Measurements from ENCODE around the gene EZH2. TPM values are rescaled to one million over a fixed set of nuclear protein-coding genes. Genes with fewer than 3 reads are reported as not detected.

EZH2 gene
- total RNA-seq, 4 donors from 2014 or later = 9.5 to 16.3 (median 11.3) TPM

DNA sequence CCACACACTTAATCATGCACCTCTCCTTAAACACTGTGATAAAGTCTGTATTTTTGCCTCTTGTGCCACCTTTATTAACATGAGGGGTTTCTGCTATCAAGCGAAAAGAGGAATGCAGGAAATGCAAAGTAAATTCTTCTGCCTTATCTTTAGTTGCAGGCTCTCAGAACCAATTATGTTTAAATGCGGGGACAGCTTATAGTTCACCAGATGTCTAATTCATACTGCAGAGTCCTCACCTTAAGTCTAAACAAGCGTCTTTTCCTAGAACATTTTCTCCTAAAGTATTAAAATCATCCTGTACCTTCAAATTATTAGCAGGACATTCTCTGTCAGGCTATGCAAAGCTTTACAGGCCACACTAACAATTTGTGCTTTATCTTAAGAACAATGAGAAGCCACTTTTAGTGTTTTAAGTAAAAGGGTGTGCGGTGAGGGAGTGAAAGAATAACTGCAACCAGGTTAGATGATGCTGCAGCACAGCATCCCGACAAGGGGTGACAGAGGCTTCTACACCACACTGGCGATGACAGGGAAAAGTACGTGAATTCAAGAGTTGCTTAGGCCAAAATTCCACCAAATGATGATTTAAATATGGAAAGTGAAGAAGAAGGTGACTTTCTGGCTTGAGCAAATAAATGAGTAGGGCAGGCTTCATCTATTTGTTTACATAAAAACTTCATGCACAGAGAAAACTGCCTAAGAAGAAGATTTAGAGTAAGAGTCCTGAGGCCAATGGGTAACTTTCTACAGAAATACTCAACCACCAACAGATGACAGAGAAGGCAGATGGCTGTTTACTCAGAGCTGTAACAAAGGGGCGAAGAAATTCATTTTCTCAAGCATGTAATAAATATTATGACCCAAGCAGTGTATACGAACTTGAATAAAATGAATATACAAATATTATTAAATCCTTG is 36.0 kb downstream of the EZH2 start:
- 91% methylated on average over 9 of the region's 9 CpGs for WGBS, 2 donors
- DNase-seq (ENCODE audit: low spot score in 2 of 2) = no peak
- intact Hi-C loops (cut with DNase I; ENCODE audit: low total_unique reads) = no loop called here
- H3K4me3 ChIP-seq (ENCODE audit: low read depth, poor library complexity, severe bottlenecking) = no peak overlapping the region
- no peak for TF ChIP-seq POLR2A (IDR thresholded peaks at IDR 0.05)

DNA sequence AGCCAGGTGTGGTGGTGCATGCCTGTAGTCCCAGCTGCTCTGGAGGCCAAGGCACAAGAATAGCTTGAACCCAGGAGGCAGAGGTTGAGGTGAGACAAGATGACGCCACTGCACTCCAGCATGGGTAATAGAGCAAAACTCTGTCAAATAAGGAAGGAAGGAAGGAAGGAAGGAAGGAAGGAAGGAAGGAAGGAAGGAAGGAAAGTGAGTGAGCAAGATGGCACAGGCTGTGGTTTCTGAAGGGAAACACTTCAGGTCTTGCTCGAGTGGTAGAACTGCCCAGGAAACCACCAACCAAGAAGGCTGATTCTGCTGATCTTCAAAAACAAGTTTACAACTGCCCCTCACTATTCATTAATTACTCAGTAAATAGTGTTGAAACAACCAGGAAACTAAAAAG is 45.2 kb downstream of the EZH2 start:
- no peak for TF ChIP-seq POLR2A (IDR thresholded peaks at IDR 0.05)
- TF ChIP-seq, protein P1, sequence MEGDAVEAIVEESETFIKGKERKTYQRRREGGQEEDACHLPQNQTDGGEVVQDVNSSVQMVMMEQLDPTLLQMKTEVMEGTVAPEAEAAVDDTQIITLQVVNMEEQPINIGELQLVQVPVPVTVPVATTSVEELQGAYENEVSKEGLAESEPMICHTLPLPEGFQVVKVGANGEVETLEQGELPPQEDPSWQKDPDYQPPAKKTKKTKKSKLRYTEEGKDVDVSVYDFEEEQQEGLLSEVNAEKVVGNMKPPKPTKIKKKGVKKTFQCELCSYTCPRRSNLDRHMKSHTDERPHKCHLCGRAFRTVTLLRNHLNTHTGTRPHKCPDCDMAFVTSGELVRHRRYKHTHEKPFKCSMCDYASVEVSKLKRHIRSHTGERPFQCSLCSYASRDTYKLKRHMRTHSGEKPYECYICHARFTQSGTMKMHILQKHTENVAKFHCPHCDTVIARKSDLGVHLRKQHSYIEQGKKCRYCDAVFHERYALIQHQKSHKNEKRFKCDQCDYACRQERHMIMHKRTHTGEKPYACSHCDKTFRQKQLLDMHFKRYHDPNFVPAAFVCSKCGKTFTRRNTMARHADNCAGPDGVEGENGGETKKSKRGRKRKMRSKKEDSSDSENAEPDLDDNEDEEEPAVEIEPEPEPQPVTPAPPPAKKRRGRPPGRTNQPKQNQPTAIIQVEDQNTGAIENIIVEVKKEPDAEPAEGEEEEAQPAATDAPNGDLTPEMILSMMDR (IDR thresholded peaks at IDR 0.05) = no peak
- intact Hi-C loops (cut with DNase I; ENCODE audit: low total_unique reads) = no loop called here
- DNase-seq (ENCODE audit: low spot score in 2 of 2) = no peak
- 81 to 88% methylated on average over 2 of the region's 2 CpGs for WGBS, 2 donors
- H3K4me3 ChIP-seq (ENCODE audit: low read depth, poor library complexity, severe bottlenecking) = no peak overlapping the region

DNA sequence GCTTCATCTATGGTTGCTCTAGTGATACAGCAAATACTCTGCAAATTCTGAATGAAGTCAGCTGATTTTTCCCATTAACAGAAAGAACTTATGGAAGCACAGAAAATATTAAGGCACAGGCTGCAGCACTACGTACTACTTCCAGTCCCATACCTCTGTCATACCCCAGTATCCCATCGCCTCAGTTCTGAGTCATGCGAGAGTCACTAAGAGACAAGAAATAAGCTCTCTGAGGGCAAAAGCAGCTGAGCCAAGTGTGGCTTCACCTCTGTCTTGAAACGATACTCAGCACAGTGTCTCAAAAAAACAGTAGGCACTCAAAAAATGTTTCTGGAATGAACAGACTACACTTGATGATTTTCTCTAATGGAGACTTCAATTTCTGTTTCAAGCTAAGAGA is 48.2 kb downstream of the EZH2 start:
- WGBS, 2 donors = 95 to 98% methylated on average over 4 of the region's 4 CpGs
- intact Hi-C loops (cut with DNase I; ENCODE audit: low total_unique reads) = no loop called here
- TF ChIP-seq, protein P1 (IDR thresholded peaks at IDR 0.05) = no peak
- no peak for TF ChIP-seq POLR2A (IDR thresholded peaks at IDR 0.05)

DNA sequence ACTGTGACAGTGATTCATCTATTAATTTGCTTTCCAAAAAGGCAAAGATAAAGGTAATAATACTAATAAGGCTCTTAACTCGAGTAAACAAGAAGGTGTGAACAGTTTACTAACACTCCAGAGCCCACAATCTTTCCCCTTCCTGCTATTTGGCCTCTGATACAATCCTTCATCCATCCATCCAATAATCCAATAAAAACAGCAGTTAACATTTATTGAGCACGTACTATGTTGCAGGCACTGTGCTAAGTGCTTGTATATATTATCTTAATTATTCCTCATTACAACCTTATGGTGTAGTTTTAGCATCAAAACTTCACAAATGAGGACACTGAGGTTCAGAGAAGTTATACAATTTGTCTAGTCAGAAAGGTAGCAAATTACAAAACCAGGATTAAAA is 49.5 kb downstream of the EZH2 start:
- WGBS, 2 donors = 96% methylated on average over 2 of the region's 2 CpGs
- TF ChIP-seq, protein P1 (IDR thresholded peaks at IDR 0.05) = no peak
- no peak for TF ChIP-seq POLR2A (IDR thresholded peaks at IDR 0.05)

More for the DNA sequence above, 48.2 kb downstream of the EZH2 start:
- no peak overlapping the region for H3K4me3 ChIP-seq (ENCODE audit: low read depth, poor library complexity, severe bottlenecking)
- no peak for DNase-seq (ENCODE audit: low spot score in 2 of 2)

DNA sequence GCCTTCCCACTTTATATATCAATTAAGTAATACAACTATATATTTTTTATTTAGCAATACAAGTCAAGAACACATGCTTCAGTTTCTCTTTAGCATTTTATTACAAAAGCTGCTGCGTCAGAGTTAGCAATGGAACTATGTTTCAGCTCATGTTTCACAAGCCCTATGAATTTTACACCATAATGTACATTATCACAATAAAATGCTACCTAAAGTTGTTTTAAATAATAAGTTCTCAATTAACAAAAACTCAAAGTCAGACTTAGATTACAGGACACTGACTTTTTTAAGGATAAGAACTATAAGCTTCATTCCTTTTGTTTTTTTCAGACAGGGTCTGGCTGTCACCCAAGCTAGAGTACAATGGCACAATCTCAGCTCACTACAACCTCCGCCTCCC is 52.3 kb downstream of the EZH2 start:
- no peak for DNase-seq (ENCODE audit: low spot score in 2 of 2)
- TF ChIP-seq POLR2A (IDR thresholded peaks at IDR 0.05) = no peak
- TF ChIP-seq, protein P1 (IDR thresholded peaks at IDR 0.05) = no peak
- intact Hi-C loops (cut with DNase I; ENCODE audit: low total_unique reads) = no loop called here
- H3K4me3 ChIP-seq (ENCODE audit: low read depth, poor library complexity, severe bottlenecking) = no peak overlapping the region
- WGBS, 2 donors = 97 to 98% methylated on average over 2 of the region's 2 CpGs

More for the DNA sequence above, 49.5 kb downstream of the EZH2 start:
- H3K4me3 ChIP-seq (ENCODE audit: low read depth, poor library complexity, severe bottlenecking) = no peak overlapping the region
- DNase-seq (ENCODE audit: low spot score in 2 of 2) = no peak
- intact Hi-C loops (cut with DNase I; ENCODE audit: low total_unique reads) = no loop called here

DNA sequence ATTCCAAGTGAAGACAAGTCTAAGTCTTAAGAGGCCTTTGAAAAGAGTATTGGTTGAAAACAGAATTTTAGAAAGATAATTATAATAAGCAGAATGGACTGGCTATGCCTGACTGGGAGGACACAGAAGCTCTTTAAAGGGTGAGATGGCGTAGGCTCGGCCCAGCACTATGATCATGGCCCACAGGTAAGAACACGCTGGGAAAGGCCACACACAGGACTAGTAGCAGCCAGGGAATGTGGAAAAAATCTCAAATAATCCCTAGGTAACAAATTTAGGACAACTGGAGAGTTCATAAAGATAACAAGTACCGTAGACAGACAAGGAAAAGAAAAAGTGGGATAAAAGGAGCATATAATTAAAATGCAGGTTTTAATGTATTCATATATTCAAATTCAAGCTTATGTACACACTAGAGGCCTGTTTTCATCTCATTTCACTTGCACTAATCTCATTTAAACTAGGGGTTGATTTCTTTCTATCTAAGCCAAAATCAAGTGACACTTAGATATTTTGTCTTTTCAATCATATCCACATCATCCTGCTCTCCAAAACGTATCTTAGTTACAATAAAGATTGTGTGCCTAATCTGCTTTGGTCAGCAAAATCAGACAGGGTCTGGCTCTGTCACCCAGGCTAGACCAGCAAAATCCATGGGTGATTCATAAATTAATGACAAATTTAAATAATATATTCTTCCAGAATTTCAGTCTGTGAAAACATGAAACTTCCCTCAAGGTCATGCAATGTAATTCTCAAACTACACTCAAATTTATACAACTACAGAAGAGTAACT is 53.0 kb downstream of the EZH2 start:
- TF ChIP-seq, protein P1 (IDR thresholded peaks at IDR 0.05) = no peak
- no peak for TF ChIP-seq POLR2A (IDR thresholded peaks at IDR 0.05)
- WGBS, 2 donors = 95 to 96% methylated on average over 5 of the region's 5 CpGs
- no peak for DNase-seq (ENCODE audit: low spot score in 2 of 2)
- intact Hi-C loops (cut with DNase I; ENCODE audit: low total_unique reads) = no loop called here
- no peak overlapping the region for H3K4me3 ChIP-seq (ENCODE audit: low read depth, poor library complexity, severe bottlenecking)
